HCT116 (cell line): Measurements from ENCODE around the gene EPHA2. TPM values are rescaled to one million over a fixed set of nuclear protein-coding genes. Genes with fewer than 3 reads are reported as not detected.

Experiments used
- ATAC-seq: fragments of 200-7000 bp; cut with Tn5 transposase; 2 replicates; pipeline ENCODE4 v1.9.1; 2020; ENCODE audit warnings: mild to moderate bottlenecking, moderate library complexity
- BruUV-seq: library from RNA; stranded (reverse); fragments of 400-500 nt; replicated peaks from 2 replicates; lab custom pipeline; 2021; lab: Mats Ljungman, UMichigan
- CTCF ChIA-PET: fragments of 300-600 bp; sonication (Branson Sonifier 250); formaldehyde crosslinking; loops from one replicate; lab custom pipeline; 2021; ENCODE audit warnings: antibody characterized with exemption; lab: Charles Lee
- POLR2A ChIA-PET: fragments of 300-600, 350-600 bp; sonication (Branson Sonifier 250); formaldehyde crosslinking; loops from one replicate; lab custom pipeline; 2021; ENCODE audit warnings: antibody characterized with exemption; lab: Charles Lee
- RAD21 ChIA-PET, 2 experiments: fragments of 300-600 bp; sonication (Branson Sonifier 250); formaldehyde crosslinking; loops; one replicate each; lab custom pipeline; 2023; ENCODE audit warnings: low total read pairs in 2 of 2; ENCODE audit not compliant: uncharacterized antibody in 2 of 2, unreplicated experiment in 2 of 2, low non-redundant PET in 1 of 2; lab: Charles Lee
- DNase-seq: peaks from one replicate; pipeline ENCODE4 v3.0.0-alpha.2; 2010; ENCODE audit warnings: low read depth, low spot score
- H2AFZ ChIP-seq: fragments of 200-600 bp; shearing (Covaris generic), sonication (generic); 2 replicates; pipeline ENCODE4 v1.6.1; 2017; ENCODE audit warnings: low read depth, mixed run types, mixed read lengths, antibody characterized with exemption, low read length; ENCODE audit not compliant: poor library complexity, severe bottlenecking
- H3K27ac ChIP-seq: 2 replicates; pipeline ENCODE4 v1.5.1; 2012; ENCODE audit warnings: low read depth, low read length
- H3K27me3 ChIP-seq: fragments of 200-600 bp; sonication (generic); 2 replicates; pipeline ENCODE4 v1.6.1; 2016; ENCODE audit warnings: mixed run types, low read length, mixed read lengths; ENCODE audit not compliant: insufficient read depth
- H3K36me3 ChIP-seq, 2 experiments: fragments of 200-500 bp in 1 of 2; fragments of 200-600 bp in 1 of 2; sonication (Bioruptor generic) in 1 of 2; sonication (generic) in 1 of 2; 2 replicates each; pipeline versions ENCODE4 v1.5.1 to v1.6.1; 2014 to 2016; ENCODE audit warnings: low read length in 2 of 2, inconsistent platforms in 1 of 2, mixed read lengths in 1 of 2, mixed run types in 1 of 2; ENCODE audit not compliant: insufficient read depth in 2 of 2, control insufficient read depth in 1 of 2
- H3K4me1 ChIP-seq, 2 experiments: fragments of 200-600 bp in 1 of 2; sonication (generic) in 1 of 2; 2 replicates each; pipeline versions ENCODE4 v1.5.1 to v1.6.1; 2012 to 2017; ENCODE audit warnings: low read length in 2 of 2, inconsistent platforms in 1 of 2, mild to moderate bottlenecking in 1 of 2, mixed read lengths in 1 of 2, mixed run types in 1 of 2, moderate library complexity in 1 of 2; ENCODE audit not compliant: insufficient read depth in 2 of 2, control insufficient read depth in 1 of 2
- H3K4me2 ChIP-seq: fragments of 200-600 bp; sonication (generic); 2 replicates; pipeline ENCODE4 v1.6.1; 2017; ENCODE audit warnings: mixed run types, low read length, mixed read lengths
- H3K4me3 ChIP-seq, 2 experiments: fragments of 200-600 bp in 1 of 2; sonication (generic) in 1 of 2; replicated peaks in 1 of 2; 2 replicates each; pipeline ENCODE4 v1.5.1; 2011 to 2016; ENCODE audit warnings: low read length in 2 of 2, control low read depth in 1 of 2, low read depth in 1 of 2, mild to moderate bottlenecking in 1 of 2, mixed read lengths in 1 of 2, mixed run types in 1 of 2
- H3K79me2 ChIP-seq: fragments of 200-600 bp; sonication (generic); 2 replicates; pipeline ENCODE4 v1.6.1; 2017; ENCODE audit warnings: mild to moderate bottlenecking, mixed run types, low read length, moderate library complexity, mixed read lengths; ENCODE audit not compliant: insufficient read depth
- H3K9ac ChIP-seq: fragments of 200-600 bp; sonication (generic); 2 replicates; pipeline ENCODE4 v1.6.1; 2016; ENCODE audit warnings: low read length, mixed read lengths
- H3K9me2 ChIP-seq: fragments of 200-600 bp; sonication (generic), shearing (Covaris generic); 2 replicates; pipeline ENCODE4 v1.6.1; 2017; ENCODE audit warnings: mixed run types, mild to moderate bottlenecking, moderate library complexity; ENCODE audit not compliant: insufficient read depth
- H3K9me3 ChIP-seq, 2 experiments: fragments of 200-500 bp in 1 of 2; fragments of 200-600 bp in 1 of 2; sonication (Bioruptor generic) in 1 of 2; sonication (generic) in 1 of 2; 2 replicates each; pipeline ENCODE4 v1.6.1; 2014 to 2017; ENCODE audit warnings: low read length in 2 of 2, mixed read lengths in 2 of 2, inconsistent platforms in 1 of 2, low read depth in 1 of 2, mild to moderate bottlenecking in 1 of 2, mixed run types in 1 of 2, moderate library complexity in 1 of 2; ENCODE audit not compliant: control insufficient read depth in 1 of 2, insufficient read depth in 1 of 2
- H4K20me1 ChIP-seq: fragments of 200-600 bp; sonication (generic), shearing (Covaris generic); 2 replicates; pipeline ENCODE4 v1.6.1; 2017; ENCODE audit warnings: mixed run types, mild to moderate bottlenecking, moderate library complexity; ENCODE audit not compliant: insufficient read depth
- JUND ChIP-seq: IDR thresholded peaks from 2 replicates; pipeline ENCODE4 v1.6.1; 2012
- RAD21 ChIP-seq: IDR thresholded peaks from 2 replicates; pipeline ENCODE4 v1.6.1; 2012; ENCODE audit warnings: low read depth, mild to moderate bottlenecking
- YY1 ChIP-seq: IDR thresholded peaks from 2 replicates; pipeline ENCODE4 v1.6.1; 2011; ENCODE audit warnings: low read length, low read depth, moderate library complexity, mild to moderate bottlenecking; ENCODE audit not compliant: insufficient replicate concordance; ENCODE audit errors: extremely low read depth
- intact Hi-C: fragments of 100-400 bp; cut with micrococcal nuclease; formaldehyde crosslinking; loops from 2 replicates; pipeline ENCODE4 v1.10.0; 2022
- total RNA-seq: library from RNA; stranded (reverse); gene quantifications from one replicate; pipeline ENCODE4 v1.2.1, GENCODE V29; 2021; ENCODE audit not compliant: unreplicated experiment
- TF ChIP-seq, protein P1 (sequence below), 3 experiments: fragments of 200-600 bp in 1 of 3; sonication (generic) in 1 of 3; IDR thresholded peaks in 2 of 3; conservative IDR thresholded peaks in 1 of 3; 2 replicates each; pipeline ENCODE4 v1.5.1; 2012 to 2017; ENCODE audit warnings: low read depth in 2 of 3, low read length in 2 of 3, antibody characterized with exemption in 1 of 3, borderline replicate concordance in 1 of 3, control low read depth in 1 of 3, mild to moderate bottlenecking in 1 of 3, mixed read lengths in 1 of 3, mixed run types in 1 of 3, moderate library complexity in 1 of 3; ENCODE audit not compliant: insufficient read depth in 1 of 3

The EPHA2 gene
- total RNA-seq, 1 experiment from 2014 or later: 164 TPM

DNA sequence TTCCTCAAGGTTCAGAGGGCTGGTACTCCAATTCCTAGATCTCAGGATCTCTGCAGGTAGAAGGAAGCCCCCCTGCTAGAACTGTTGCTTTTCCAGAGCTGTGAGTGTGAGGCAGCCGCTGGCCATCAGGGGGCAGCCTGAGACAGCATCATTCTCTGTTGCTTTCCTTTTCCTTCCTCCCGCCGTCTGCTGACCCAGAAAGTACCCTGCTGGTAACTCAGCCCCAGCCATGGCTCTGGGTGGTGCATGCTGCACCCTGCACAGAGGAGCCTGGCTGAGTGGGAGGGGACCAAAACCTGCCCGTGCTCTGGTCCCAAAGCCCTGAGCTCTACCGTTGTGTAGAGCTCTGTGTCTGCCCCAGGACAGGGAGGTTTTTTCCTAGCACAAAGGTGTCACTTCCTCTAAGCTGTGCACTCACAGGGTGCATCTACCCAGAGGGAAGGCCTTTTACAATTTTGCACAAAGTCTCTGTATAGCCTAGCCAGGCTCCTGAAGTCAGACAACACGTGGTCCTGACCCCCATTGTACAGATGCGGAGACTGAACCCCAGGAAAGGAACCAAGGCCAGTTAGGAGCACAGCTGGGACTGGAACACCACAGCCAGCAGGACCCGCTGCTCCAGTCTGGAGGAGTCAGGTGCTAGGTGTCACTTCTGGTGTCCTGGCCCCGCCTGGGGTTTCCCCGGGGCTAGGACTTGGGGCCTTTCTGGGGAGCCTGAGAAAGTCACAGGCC lies 76.8 kb downstream of the EPHA2 start:
- BruUV-seq: no TSS peak
- H3K4me1 ChIP-seq: peaks cover 30 to 66% of the 10 kb centered on the region in 2 experiments
- DNase-seq: no peak
- H3K9me3 ChIP-seq: no peaks in the 10 kb centered on the region
- H3K4me2 ChIP-seq: peak overlapping the region; percentile 69
- H3K4me3 ChIP-seq: no peak overlapping the region
- peak overlapping the region; percentile 23; the same call in 1 of the 2 replicates for H3K9ac ChIP-seq
- H2AFZ ChIP-seq: peak overlapping the region; percentile 68
- no peaks in the 10 kb centered on the region for H4K20me1 ChIP-seq
- intact Hi-C loops: loop anchor here (1.0 to 2.0 kb wide), 4 partner anchors 66 to 284 kb away; no protein-coding TSS in a partner anchor
- no peaks in the 10 kb centered on the region for H3K79me2 ChIP-seq
- POLR2A ChIA-PET: interaction anchor here (0.9 to 4.4 kb wide), 2 partner anchors 77 to 108 kb away, joined by 3 to 31 read pairs; partner anchors contain the start of gene EPHA2
- TF ChIP-seq RAD21: no peak
- TF ChIP-seq JUND: no peak
- peak; percentile 11 for TF ChIP-seq YY1
- TF ChIP-seq, protein P1, sequence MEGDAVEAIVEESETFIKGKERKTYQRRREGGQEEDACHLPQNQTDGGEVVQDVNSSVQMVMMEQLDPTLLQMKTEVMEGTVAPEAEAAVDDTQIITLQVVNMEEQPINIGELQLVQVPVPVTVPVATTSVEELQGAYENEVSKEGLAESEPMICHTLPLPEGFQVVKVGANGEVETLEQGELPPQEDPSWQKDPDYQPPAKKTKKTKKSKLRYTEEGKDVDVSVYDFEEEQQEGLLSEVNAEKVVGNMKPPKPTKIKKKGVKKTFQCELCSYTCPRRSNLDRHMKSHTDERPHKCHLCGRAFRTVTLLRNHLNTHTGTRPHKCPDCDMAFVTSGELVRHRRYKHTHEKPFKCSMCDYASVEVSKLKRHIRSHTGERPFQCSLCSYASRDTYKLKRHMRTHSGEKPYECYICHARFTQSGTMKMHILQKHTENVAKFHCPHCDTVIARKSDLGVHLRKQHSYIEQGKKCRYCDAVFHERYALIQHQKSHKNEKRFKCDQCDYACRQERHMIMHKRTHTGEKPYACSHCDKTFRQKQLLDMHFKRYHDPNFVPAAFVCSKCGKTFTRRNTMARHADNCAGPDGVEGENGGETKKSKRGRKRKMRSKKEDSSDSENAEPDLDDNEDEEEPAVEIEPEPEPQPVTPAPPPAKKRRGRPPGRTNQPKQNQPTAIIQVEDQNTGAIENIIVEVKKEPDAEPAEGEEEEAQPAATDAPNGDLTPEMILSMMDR (IDR thresholded peaks at IDR 0.05 in 2 of 3, conservative IDR thresholded peaks at IDR 0.05 in 1 of 3; ENCODE audit: borderline replicate concordance in 1 of 3, insufficient read depth in 1 of 3, low read depth in 2 of 3, low read length in 2 of 3): peak in 2 of 3 experiments; percentile 93 to 94; a peak in 4 of 6 replicates
- TF ChIP-seq, all 23 proteins: peak for 2
- Histone ChIP-seq H3K27me3 (no peaks in the 10 kb centered on the region), H3K36me3 (no peaks in the 10 kb centered on the region), H3K9me2 (no peaks in the 10 kb centered on the region), H3K27ac (peak overlapping the region; percentile 31; the same call in 1 of the 2 replicates)
- peak; percentile 58 for ATAC-seq
- ChIA-PET RAD21 (interaction anchor here (0.6 to 2.5 kb wide), 14 partner anchors 66 to 284 kb away, joined by 3 to 26 read pairs (median 3); partner anchors contain the start of gene CPLANE2 (in 1 of the 2)), CTCF (interaction anchor here (0.9 to 7.9 kb wide), 18 partner anchors 8 to 360 kb away, joined by 3 to 222 read pairs (median 3); partner anchors contain the start of gene EPHA2)
